ENCODE data around the gene GOLGA8S.
"Not testable (repeated sequence)": the region's sequence is repeated elsewhere in the genome, so short reads cannot be mapped to it uniquely, and the experiment has no call there.

GOLGA8S gene

DNA sequence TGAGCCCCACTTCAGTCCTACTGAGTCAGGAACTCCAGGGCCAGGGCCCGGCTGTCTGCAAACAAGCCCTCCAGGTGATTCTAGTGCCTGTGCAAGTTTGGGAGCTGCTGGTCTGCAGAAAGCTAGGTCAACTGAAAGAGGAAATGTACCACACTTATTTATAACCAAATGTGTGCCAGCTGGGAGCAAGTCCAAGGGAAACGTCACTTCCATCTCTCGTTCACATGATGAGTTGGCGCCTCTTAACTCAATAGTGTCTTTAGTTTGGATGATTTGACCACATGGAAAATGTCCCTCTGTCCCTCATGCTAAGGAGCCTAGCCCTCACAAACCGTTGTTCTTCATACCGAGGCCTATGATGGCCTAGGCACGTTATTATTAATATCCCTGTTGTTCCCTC lies 43.2 kb downstream of the GOLGA8S start:
- no peak for DNase-seq (ENCODE audit: low read depth, low spot score)

DNA sequence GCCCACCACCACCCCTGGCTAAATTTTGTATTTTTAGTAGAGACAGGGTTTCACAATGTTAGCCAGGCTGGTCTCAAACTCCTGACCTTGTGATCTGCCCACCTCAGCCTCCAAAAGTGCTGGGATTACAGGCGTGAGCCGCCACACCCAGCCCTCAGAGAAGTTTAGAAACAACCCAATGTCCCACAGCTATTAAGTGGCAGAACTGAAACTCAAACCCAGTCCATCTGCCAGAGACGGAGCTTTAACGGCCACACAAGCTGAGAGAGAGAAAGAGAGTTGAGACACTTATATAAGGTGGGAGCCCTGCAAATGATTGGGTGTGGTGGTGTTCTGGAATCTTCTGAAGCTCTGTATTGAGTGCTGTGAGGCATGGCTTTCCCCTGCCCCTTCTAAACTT lies 43.8 kb downstream of the GOLGA8S start:
- not testable (repeated sequence) for DNase-seq (ENCODE audit: low read depth, low spot score)

DNA sequence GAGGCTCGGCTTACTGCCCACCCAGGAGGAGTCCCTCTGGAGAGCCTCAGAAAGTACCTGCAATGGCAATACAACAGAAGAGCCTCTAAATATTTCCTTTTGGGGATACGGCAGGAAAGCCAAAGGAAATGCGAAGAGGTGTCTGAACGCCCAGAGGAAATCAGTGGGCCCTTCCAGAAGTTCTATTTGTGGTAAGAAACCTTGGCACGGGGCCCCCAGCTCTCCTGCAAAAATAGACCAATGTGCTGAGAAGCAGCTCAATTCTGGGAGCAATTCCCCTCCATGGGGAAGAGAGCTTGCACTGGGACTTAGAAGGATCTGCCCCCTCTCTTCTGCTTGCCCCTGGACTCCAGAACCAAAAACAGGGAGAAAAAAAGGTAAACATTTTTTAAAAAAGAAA lies 44.7 kb downstream of the GOLGA8S start:
- not testable (repeated sequence) for DNase-seq (ENCODE audit: low read depth, low spot score)

DNA sequence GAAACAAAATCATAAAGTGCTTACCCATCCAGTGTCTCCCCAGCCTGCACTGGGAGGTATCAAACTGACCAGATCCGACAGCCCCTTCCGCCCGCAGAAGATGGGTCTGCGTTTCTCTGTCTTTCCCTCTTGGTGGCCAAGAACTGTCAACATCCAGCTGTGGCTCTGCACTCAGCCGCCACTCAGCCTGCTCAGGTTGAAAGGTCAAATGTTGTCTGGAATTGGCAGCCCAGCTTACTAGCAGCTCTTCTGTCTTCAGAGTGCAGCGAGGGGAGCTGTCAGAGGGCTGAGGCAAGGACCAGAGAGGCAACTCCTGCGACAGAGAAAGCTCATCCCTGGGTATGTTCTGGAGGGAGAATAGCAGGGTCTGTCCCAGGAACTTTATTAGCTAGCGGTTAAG lies 47.1 kb downstream of the GOLGA8S start:
- no peak for DNase-seq (ENCODE audit: low read depth, low spot score)

DNA sequence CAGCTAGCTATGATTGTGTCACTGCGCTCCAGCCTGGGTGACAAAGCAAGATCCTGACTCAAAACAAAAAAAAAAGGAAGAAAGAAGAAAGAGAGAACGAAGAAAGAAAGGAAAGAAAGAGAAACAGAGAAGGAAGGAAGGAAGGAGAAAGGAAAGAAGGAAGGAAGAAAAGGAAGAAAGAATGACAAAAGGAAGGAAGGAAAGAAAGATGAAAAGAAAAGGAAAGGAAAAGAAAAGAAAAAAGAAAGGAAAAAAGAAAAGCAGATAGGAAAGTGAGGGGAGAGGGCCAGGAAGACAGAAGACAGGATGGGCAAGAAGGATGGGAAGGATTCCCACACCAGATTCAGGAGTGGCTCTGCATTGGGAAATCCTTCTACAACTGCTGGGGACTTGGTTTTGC lies 47.6 kb downstream of the GOLGA8S start:
- DNase-seq (ENCODE audit: low read depth, low spot score), result no peak

DNA sequence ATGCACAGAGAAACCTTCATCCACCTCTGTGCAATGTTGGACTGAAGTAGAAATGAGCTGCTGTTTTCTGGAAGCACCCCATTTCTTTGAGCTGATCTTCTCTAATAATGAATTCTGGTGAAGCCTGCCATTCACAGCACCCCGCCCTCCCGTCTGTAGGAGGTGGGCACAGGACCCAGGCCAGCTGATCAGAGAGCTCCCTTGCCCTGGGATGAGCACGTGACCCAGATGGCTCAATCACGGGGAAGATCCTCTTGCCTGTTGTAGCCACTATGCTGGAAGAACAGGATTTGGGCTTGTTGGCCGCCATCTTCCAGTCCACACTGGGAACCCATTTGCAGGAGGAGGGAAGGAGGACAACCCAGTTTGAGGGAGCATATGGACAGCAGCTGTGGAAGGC lies 48.0 kb downstream of the GOLGA8S start:
- no peak for DNase-seq (ENCODE audit: low read depth, low spot score)

DNA sequence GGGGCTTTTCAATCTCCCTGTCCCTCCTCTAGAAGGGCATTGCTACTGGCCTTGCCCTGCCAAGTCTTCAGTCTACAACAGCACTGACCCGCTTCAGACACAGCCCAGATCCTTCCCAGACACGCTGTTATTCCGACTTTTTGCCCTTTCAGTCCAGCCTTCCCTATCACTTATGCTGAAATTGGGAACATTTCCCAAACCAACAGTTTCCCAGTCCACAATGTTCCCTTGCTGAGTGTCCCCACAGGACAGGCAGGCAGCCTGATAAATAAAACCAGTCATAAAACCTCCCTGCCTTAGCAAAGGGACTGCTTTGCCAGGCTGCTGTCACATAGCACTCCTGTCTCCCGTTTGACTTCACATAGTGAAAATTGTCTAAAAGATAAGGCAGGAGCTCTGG lies 49.0 kb downstream of the GOLGA8S start:
- DNase-seq (ENCODE audit: low read depth, low spot score), result no peak

DNA sequence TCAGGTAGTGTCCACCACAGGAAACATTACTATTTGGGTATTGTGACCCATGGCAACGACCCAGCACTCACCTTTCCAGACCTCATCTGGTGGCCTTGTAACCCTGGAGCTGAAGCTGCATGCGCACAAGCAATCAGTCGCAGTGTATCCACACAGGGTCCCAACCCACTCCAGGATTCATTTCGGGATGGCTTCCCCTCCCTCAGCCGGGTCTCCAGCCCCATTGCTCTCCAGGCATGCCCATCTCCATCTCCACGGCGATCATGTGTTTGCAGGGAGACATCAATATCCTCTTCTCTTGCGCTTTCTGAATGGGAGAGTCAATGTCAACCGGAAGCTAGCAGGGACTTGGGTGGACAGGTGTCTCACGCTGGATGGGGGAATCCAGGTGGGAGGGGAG lies 57.3 kb downstream of the GOLGA8S start:
- no peak for DNase-seq (ENCODE audit: low read depth, low spot score)

DNA sequence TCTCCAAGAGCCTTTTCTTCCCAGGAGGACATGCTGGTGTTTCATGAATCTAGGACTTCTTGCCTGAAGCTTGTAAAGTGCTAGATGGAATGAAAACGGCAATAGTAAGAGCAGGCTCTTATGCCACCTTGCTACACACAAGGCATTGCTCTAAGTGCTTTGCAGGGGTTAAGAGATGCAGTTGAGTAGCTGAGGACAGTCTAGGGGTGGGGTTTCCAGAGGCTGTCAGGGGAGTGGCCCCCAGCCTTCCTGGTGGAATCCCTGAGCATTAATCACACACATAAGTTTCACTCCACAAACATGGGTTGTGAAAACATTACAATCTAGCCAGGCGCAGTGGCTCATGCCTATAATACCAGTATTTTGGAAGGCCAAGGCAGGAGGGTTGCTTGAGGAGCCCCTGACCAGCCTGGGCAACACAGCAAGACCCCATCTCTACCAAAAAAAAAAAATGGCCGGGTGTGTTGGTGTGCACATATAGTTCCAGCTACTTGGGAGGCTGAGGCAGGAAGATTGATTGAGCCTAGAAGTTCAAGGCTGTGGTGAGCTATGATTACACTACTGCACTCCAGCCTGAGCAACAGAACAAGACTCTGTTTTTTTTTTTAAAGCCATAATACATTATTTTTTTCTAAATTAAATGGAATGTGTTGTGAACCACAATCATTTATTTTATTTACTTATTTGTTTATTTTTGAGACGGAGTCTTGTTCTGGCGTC lies 58.5 kb downstream of the GOLGA8S start:
- not testable (repeated sequence) for DNase-seq (ENCODE audit: low read depth, low spot score)

Measured in brain pericyte (primary cell).